HepG2 (cell line): ENCODE measurements around the gene PRR14. TPM values are rescaled to one million over a fixed set of nuclear protein-coding genes. Genes with fewer than 3 reads are reported as not detected.

Experiments used
- HNF4A ChIP-seq: sonication (generic); formaldehyde crosslinking; IDR thresholded peaks from 2 replicates; pipeline ENCODE4 v1.4.0; 2020; ENCODE audit warnings: missing genetic modification reagents
- NR1H2 ChIP-seq: sonication (generic); formaldehyde crosslinking; IDR thresholded peaks from 2 replicates; pipeline ENCODE4 v1.8.1; 2022; ENCODE audit warnings: low read depth, missing genetic modification reagents, borderline replicate concordance
- PAWR ChIP-seq: sonication (generic); formaldehyde crosslinking; IDR thresholded peaks from 2 replicates; pipeline ENCODE4 v1.4.0; 2020; ENCODE audit warnings: missing genetic modification reagents, mild to moderate bottlenecking, borderline replicate concordance
- TBX3 ChIP-seq: fragments of 450-650 bp; IDR thresholded peaks from 2 replicates; pipeline ENCODE4 v1.6.1; 2017; ENCODE audit warnings: antibody characterized with exemption, mild to moderate bottlenecking, inconsistent platforms, borderline replicate concordance
- U2AF1 ChIP-seq: fragments of 200-400 bp; formaldehyde crosslinking; optimal IDR thresholded peaks from 2 replicates; pipeline ENCODE3; 2017; ENCODE audit warnings: mild to moderate bottlenecking, low read depth, low read length
- ZNF205 ChIP-seq: IDR thresholded peaks from 2 replicates; pipeline ENCODE4 v1.6.1; 2018; ENCODE audit warnings: missing biosample characterization, missing genetic modification reagents
- ZNF234 ChIP-seq: sonication (generic); formaldehyde crosslinking; conservative IDR thresholded peaks from 2 replicates; pipeline ENCODE4 v1.5.1; 2020; ENCODE audit warnings: mild to moderate bottlenecking, missing genetic modification reagents
- ZNF264 ChIP-seq: sonication (generic); formaldehyde crosslinking; IDR thresholded peaks from 2 replicates; pipeline ENCODE4 v1.4.0; 2020; ENCODE audit warnings: missing genetic modification reagents
- ZNF30 ChIP-seq: sonication (generic); formaldehyde crosslinking; IDR thresholded peaks from 2 replicates; pipeline ENCODE4 v1.5.0; 2020; ENCODE audit warnings: mild to moderate bottlenecking, missing genetic modification reagents
- ZNF446 ChIP-seq: sonication (generic); formaldehyde crosslinking; IDR thresholded peaks from 2 replicates; pipeline ENCODE4 v1.5.0; 2020; ENCODE audit warnings: mild to moderate bottlenecking, missing genetic modification reagents
- ZNF850 ChIP-seq: sonication (generic); formaldehyde crosslinking; conservative IDR thresholded peaks from 2 replicates; pipeline ENCODE4 v1.9.0; 2021; ENCODE audit warnings: mild to moderate bottlenecking, missing genetic modification reagents
- ZZZ3 ChIP-seq: sonication (generic); formaldehyde crosslinking; IDR thresholded peaks from 2 replicates; pipeline ENCODE4 v1.4.0; 2020; ENCODE audit warnings: missing genetic modification reagents, mild to moderate bottlenecking, borderline replicate concordance
- polyA plus RNA-seq, 8 experiments: library from polyadenylated mRNA; depleted of rRNA in 3 of 8; stranded (reverse) in 7 of 8; unstranded in 1 of 8; fragments of >200 nt; fragmentation: Illumina TruSeq in 4 of 8; extraction: Trizol in 4 of 8; gene quantifications; 2 replicates each; pipeline versions ENCODE4 v1.2.1 to v1.2.3, GENCODE V29; 2011 to 2016; ENCODE audit warnings: low read depth in 4 of 8, missing spikeins in 1 of 8, mixed read lengths in 1 of 8; ENCODE audit not compliant: insufficient read depth in 1 of 8
- total RNA-seq, 5 experiments: library from RNA; depleted of rRNA; stranded (reverse); fragments of >200 nt; fragmentation: Illumina TruSeq; extraction: Trizol; gene quantifications; 2 replicates each; pipeline ENCODE4 v1.2.3, GENCODE V29; 2016; ENCODE audit warnings: low read depth in 1 of 5
- TF ChIP-seq, protein P1 (sequence below): sonication (generic); formaldehyde crosslinking; IDR thresholded peaks from one replicate; pipeline ENCODE4 v1.5.1; 2020; ENCODE audit warnings: mild to moderate bottlenecking, missing genetic modification reagents; ENCODE audit errors: not compliant biosample characterization
- TF ChIP-seq, protein P2 (sequence below), 2 experiments: sonication (generic) in 1 of 2; formaldehyde crosslinking in 1 of 2; IDR thresholded peaks; 2 replicates each; pipeline versions ENCODE4 v1.5.1 to v1.6.1; 2011 to 2020; ENCODE audit warnings: borderline replicate concordance in 1 of 2, low read depth in 1 of 2, low read length in 1 of 2, mild to moderate bottlenecking in 1 of 2, missing genetic modification reagents in 1 of 2, moderate library complexity in 1 of 2
- TF ChIP-seq, protein P3 (sequence below): sonication (generic); formaldehyde crosslinking; IDR thresholded peaks from 2 replicates; pipeline ENCODE4 v1.4.0; 2020; ENCODE audit warnings: missing genetic modification reagents, borderline replicate concordance

Gene PRR14
- total and polyA plus RNA-seq, 2 of the 13 experiments (the other 11 are each of a cell fraction or from before 2014, with no cell fraction given): 8.4 to 11.0 TPM

DNA sequence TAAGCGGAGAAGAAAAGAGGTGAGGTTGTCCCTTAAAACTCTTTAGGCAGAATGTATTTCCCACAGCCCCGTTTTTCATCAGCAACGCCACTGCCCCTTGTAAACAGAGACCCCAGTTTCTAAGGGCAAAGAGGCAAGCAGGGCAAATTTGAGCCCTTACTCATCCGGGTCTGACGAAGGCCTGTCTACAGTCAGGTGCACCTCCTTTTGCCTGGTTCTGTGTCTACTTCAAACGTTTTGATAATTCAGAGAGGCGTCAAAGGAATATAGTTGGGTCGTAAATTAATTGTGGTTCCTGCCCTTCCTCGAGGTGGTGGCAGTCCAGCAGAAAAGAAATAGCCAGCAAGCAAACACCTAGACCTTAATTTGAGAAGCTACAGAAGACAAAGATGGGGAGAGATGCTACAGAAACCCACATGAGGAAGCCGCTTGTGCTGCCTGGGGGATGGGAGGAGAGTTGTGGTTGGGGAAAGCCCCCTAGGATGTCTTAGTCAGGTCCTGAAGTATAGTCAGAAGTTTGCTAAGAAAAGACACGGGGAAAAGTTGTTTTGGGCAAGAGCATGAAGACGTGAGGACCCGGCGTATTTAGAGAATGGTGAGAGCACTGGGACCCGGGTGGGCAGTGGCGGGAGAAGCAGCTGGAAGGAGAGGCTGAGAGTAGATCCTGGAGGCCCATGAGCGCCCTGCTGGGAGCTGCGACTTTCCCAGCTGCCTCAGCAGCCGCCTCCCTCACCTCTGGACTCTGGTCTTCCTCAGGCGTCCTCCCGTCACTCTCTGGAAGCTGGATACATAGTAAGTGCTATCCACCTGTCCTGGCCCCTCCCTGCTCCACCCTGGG is 9.9 kb downstream of the PRR14 start (continued):
- TF ChIP-seq ZNF30 (CRISPR knock-in tag) (no peak), U2AF1 (peak; percentile 69), ZNF446 (CRISPR knock-in tag) (no peak), ZNF205 (CRISPR knock-in tag) (0 out of 2 replicates have a peak, but pooled peaks have one; percentile 11), ZZZ3 (CRISPR knock-in tag) (0 out of 2 replicates have a peak, but pooled peaks have one; percentile 27), TBX3 (no peak), ZNF264 (CRISPR knock-in tag) (no peak), ZNF850 (CRISPR knock-in tag) (no peak), PAWR (no peak), NR1H2 (CRISPR knock-in tag) (no peak), HNF4A (no peak), ZNF234 (CRISPR knock-in tag) (no peak)
- TF ChIP-seq, protein P1, sequence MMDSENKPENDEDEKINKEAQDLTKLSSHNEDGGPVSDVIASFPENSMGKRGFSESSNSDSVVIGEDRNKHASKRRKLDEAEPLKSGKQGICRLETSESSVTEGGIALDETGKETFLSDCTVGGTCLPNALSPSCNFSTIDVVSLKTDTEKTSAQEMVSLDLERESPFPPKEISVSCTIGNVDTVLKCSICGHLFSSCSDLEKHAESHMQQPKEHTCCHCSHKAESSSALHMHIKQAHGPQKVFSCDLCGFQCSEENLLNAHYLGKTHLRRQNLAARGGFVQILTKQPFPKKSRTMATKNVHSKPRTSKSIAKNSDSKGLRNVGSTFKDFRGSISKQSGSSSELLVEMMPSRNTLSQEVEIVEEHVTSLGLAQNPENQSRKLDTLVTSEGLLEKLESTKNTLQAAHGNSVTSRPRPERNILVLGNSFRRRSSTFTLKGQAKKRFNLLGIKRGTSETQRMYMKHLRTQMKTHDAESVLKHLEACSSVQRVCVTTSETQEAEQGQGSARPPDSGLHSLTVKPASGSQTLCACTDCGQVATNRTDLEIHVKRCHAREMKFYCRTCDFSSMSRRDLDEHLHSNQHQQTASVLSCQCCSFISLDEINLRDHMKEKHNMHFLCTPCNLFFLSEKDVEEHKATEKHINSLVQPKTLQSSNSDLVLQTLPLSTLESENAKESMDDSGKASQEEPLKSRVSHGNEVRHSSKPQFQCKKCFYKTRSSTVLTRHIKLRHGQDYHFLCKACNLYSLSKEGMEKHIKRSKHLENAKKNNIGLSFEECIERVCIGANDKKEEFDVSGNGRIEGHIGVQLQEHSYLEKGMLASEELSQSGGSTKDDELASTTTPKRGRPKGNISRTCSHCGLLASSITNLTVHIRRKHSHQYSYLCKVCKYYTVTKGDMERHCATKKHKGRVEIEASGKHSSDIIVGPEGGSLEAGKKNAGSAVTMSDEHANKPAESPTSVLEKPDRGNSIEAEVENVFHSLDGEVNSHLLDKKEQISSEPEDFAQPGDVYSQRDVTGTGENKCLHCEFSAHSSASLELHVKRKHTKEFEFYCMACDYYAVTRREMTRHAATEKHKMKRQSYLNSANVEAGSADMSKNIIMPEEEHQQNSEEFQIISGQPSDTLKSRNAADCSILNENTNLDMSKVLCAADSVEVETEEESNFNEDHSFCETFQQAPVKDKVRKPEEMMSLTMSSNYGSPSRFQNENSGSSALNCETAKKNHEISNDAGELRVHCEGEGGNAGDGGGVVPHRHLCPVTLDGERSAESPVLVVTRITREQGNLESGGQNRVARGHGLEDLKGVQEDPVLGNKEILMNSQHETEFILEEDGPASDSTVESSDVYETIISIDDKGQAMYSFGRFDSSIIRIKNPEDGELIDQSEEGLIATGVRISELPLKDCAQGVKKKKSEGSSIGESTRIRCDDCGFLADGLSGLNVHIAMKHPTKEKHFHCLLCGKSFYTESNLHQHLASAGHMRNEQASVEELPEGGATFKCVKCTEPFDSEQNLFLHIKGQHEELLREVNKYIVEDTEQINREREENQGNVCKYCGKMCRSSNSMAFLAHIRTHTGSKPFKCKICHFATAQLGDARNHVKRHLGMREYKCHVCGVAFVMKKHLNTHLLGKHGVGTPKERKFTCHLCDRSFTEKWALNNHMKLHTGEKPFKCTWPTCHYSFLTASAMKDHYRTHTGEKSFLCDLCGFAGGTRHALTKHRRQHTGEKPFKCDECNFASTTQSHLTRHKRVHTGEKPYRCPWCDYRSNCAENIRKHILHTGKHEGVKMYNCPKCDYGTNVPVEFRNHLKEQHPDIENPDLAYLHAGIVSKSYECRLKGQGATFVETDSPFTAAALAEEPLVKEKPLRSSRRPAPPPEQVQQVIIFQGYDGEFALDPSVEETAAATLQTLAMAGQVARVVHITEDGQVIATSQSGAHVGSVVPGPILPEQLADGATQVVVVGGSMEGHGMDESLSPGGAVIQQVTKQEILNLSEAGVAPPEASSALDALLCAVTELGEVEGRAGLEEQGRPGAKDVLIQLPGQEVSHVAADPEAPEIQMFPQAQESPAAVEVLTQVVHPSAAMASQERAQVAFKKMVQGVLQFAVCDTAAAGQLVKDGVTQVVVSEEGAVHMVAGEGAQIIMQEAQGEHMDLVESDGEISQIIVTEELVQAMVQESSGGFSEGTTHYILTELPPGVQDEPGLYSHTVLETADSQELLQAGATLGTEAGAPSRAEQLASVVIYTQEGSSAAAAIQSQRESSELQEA: no peak
- TF ChIP-seq, protein P2, sequence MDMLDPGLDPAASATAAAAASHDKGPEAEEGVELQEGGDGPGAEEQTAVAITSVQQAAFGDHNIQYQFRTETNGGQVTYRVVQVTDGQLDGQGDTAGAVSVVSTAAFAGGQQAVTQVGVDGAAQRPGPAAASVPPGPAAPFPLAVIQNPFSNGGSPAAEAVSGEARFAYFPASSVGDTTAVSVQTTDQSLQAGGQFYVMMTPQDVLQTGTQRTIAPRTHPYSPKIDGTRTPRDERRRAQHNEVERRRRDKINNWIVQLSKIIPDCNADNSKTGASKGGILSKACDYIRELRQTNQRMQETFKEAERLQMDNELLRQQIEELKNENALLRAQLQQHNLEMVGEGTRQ (IDR thresholded peaks at IDR 0.05; ENCODE audit: low read depth, low read length): no peak
- TF ChIP-seq, protein P2 (CRISPR knock-in tag; IDR thresholded peaks at IDR 0.05; ENCODE audit: borderline replicate concordance): no peak
- TF ChIP-seq, protein P3, sequence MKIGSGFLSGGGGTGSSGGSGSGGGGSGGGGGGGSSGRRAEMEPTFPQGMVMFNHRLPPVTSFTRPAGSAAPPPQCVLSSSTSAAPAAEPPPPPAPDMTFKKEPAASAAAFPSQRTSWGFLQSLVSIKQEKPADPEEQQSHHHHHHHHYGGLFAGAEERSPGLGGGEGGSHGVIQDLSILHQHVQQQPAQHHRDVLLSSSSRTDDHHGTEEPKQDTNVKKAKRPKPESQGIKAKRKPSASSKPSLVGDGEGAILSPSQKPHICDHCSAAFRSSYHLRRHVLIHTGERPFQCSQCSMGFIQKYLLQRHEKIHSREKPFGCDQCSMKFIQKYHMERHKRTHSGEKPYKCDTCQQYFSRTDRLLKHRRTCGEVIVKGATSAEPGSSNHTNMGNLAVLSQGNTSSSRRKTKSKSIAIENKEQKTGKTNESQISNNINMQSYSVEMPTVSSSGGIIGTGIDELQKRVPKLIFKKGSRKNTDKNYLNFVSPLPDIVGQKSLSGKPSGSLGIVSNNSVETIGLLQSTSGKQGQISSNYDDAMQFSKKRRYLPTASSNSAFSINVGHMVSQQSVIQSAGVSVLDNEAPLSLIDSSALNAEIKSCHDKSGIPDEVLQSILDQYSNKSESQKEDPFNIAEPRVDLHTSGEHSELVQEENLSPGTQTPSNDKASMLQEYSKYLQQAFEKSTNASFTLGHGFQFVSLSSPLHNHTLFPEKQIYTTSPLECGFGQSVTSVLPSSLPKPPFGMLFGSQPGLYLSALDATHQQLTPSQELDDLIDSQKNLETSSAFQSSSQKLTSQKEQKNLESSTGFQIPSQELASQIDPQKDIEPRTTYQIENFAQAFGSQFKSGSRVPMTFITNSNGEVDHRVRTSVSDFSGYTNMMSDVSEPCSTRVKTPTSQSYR: no peak
